KOPT-K1 (cell line): ENCODE data around the gene NDUFAF8.

ENCODE experiments used
- H3K27ac ChIP-seq: fragments of 200-600 bp; sonication (generic); 2 replicates; pipeline ENCODE4 v1.5.1; 2016; ENCODE audit warnings: antibody characterized with exemption, mild to moderate bottlenecking, low read depth, low read length; ENCODE audit not compliant: poor library complexity, severe bottlenecking
- H3K36me3 ChIP-seq: fragments of 200-600 bp; sonication (generic); 2 replicates; pipeline ENCODE4 v1.5.1; 2017; ENCODE audit warnings: antibody characterized with exemption, mild to moderate bottlenecking, low read length, moderate library complexity; ENCODE audit not compliant: insufficient read depth
- H3K9me3 ChIP-seq: fragments of 200-600 bp; sonication (generic); 2 replicates; pipeline ENCODE4 v1.5.1; 2017; ENCODE audit warnings: antibody characterized with exemption, low read length, mild to moderate bottlenecking; ENCODE audit not compliant: insufficient read depth, poor library complexity, severe bottlenecking

Gene NDUFAF8

DNA sequence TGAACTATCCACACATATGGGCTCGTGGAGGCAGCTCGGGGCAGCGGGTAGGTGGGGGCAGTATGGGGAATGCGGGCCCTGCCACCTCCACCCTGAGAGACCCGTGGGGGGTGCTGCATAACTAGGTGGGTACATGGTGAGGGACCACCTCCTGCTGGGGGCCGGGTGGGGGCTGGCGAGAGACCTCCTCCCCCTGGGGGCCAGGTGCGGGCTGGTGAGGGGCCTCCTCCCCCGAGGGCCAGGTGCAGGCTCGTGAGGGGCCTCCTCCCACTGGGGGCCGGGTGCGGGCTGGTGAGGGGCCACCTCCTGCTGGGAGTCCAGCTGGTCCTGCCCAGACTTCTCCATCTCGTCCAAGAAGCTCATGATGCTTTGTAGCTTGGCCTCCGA lies 41.7 kb upstream of the NDUFAF8 start:
- peaks cover 79% of the 10 kb centered on the region; the same call in 1 of the 2 replicates for H3K36me3 ChIP-seq
- H3K27ac ChIP-seq: no peak overlapping the region
- H3K9me3 ChIP-seq: no peaks in the 10 kb centered on the region

DNA sequence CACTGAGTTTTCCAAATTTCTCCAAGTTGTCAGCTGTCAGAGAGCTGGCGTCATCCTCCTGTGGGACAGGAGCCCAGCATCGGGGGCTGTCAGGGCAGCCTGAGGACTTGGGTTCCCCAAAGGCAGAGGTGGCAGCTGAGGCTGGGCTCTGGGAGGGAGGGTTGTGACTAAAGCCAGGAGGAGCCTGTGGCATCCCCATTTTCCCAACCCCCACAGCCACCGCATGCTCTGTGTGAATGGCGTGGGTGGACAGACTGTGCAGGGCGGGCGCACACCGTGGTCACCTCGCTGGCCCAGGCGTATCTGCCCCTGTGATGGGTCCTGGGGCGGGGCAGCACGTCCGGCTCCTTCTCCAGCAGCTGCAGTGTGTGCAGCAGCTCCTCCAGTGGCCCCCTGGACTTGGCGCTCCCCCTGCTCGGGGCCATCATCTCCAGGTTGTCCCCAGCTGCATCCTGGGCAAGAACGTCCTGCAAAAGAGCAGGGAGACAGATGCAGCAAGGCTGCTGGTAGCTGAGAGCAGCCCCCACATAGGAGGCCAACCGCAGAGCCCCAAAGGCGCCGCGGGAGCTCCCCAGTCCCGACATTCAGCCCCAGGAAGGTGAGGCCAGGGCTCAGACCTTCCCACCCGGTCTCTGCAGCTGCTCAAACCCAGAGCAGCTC lies 41.2 kb upstream of the NDUFAF8 start:
- no peak overlapping the region for H3K27ac ChIP-seq
- H3K9me3 ChIP-seq: no peaks in the 10 kb centered on the region
- H3K36me3 ChIP-seq: peaks cover 82% of the 10 kb centered on the region; the same call in 1 of the 2 replicates

GRCh38 chr17:81198826-81199481 lies 40.2 kb upstream of the NDUFAF8 start:
- Histone ChIP-seq H3K27ac (no peak overlapping the region), H3K9me3 (no peaks in the 10 kb centered on the region), H3K36me3 (peaks cover 84% of the 10 kb centered on the region; the same call in 1 of the 2 replicates)

DNA sequence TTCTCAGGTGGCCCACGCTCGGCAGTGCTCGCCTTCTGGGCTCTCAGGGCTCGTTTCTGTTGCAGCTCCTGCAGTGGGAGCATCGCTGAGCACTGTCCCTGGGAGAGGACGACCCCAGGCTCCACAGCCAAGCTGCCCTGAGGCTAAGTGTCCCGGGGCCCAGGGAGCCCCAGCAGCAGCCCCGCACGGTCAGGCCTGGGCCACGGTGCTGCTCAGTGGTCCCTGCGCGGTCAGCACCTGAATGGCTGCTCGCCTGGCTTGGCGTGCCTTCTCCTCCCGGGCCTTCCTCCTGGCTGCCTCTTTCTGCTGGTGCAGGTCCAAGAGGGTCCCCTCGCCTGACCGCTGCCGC lies 39.7 kb upstream of the NDUFAF8 start:
- H3K36me3 ChIP-seq: peaks cover 86% of the 10 kb centered on the region; the same call in 1 of the 2 replicates
- no peaks in the 10 kb centered on the region for H3K9me3 ChIP-seq
- no peak overlapping the region for H3K27ac ChIP-seq

DNA sequence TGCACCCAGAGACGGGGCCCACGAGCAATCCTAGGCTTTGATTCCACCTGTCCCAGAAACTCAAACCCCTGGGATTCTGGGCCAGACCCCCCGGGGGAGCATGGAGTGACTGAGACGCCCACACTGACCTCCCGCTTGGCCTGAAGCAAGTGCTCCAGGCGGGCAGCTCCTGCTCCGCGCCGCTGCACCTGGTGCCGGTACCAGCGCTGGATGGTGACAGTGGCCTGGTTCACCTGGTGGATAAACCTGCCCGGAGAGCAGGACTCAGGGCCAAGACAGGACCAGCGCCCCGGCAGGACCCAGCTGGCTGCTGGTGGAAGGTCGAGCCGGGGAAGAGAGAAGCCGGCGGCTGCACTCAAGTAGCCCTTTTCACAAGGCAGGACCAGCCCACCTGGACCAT lies 38.9 kb upstream of the NDUFAF8 start:
- Histone ChIP-seq H3K9me3 (no peaks in the 10 kb centered on the region), H3K27ac (no peak overlapping the region), H3K36me3 (peaks cover 85% of the 10 kb centered on the region; the same call in 1 of the 2 replicates)

DNA sequence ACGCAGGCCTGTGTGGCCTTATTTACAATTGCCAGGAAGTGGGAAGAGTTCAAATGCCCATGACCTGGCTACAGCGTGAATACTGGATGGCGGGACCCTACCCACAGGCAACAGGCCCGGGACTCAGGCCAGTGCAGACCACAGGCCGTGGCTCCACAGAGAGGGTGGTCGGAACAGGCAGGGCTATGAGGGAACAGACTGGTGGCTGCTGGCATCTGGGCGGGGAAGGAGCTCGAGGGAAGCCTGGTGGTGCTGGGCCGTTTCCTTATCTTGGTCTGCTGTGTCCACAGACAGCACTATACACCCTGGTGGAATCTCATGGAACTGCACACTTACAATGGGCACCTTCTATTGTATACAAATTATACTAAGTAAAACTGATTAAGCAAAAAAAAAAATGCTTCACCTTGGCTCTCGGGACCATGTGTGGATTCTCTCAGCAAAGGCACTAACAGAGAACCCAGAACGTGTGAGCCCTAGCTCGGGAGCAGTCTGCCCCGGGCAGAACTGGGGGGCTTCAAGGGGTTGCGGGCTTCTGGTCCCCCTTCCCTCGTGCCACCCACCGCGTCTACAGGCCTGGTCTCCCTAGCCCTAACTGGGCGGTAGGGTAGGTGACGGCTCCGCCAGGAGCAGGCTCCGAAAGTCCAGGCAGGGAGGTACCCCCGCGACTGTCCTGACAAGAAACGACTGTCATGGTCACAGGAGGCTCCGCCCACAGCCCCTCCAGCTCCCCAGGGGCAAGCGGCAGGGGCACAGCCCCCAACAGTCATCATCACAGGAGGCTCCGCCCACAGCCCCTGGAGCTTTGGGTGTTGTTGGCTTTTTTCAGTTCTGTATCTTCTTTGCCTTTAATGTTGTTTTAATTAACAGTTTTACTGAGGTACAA lies 38.2 kb upstream of the NDUFAF8 start:
- Histone ChIP-seq H3K9me3 (no peaks in the 10 kb centered on the region), H3K27ac (no peak overlapping the region), H3K36me3 (peaks cover 82% of the 10 kb centered on the region; the same call in 1 of the 2 replicates)

DNA sequence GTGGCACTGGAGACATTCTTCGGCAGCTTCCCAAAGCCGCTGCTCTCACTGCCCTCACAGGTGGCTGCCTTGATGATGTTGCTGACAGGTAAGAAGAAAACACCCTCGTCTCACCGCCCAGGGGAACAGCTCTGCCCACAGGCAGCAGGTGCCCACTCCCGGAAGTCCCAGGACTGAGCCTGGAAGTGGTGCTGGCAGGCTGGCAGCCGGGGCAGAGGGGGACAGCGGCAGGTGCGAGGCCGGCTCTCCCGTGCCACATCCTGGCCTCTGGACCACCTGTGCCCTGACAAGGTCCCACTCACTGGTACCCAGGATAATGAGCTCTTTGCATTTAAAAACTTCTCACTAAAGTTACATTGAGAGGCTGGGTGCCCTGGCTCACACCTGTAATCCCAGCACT lies 36.8 kb upstream of the NDUFAF8 start:
- H3K27ac ChIP-seq: no peak overlapping the region
- no peaks in the 10 kb centered on the region for H3K9me3 ChIP-seq
- H3K36me3 ChIP-seq: peaks cover 82% of the 10 kb centered on the region

GRCh38 chr17:81203136-81203535 lies 36.0 kb upstream of the NDUFAF8 start:
- H3K9me3 ChIP-seq: no peaks in the 10 kb centered on the region
- peaks cover 78% of the 10 kb centered on the region for H3K36me3 ChIP-seq
- no peak overlapping the region for H3K27ac ChIP-seq

GRCh38 chr17:81204578-81204977 lies 34.5 kb upstream of the NDUFAF8 start:
- Histone ChIP-seq H3K27ac (no peak overlapping the region), H3K36me3 (peaks cover 68% of the 10 kb centered on the region), H3K9me3 (no peaks in the 10 kb centered on the region)

- Histone ChIP-seq H3K36me3 (peaks cover 53% of the 10 kb centered on the region), H3K9me3 (no peaks in the 10 kb centered on the region), H3K27ac (no peak overlapping the region)
These were observed 33.0 kb upstream of the NDUFAF8 start for GRCh38 chr17:81206166-81206565.

GRCh38 chr17:81206657-81207056 lies 32.5 kb upstream of the NDUFAF8 start:
- Histone ChIP-seq H3K27ac (no peak overlapping the region), H3K9me3 (no peaks in the 10 kb centered on the region), H3K36me3 (peaks cover 52% of the 10 kb centered on the region)

DNA sequence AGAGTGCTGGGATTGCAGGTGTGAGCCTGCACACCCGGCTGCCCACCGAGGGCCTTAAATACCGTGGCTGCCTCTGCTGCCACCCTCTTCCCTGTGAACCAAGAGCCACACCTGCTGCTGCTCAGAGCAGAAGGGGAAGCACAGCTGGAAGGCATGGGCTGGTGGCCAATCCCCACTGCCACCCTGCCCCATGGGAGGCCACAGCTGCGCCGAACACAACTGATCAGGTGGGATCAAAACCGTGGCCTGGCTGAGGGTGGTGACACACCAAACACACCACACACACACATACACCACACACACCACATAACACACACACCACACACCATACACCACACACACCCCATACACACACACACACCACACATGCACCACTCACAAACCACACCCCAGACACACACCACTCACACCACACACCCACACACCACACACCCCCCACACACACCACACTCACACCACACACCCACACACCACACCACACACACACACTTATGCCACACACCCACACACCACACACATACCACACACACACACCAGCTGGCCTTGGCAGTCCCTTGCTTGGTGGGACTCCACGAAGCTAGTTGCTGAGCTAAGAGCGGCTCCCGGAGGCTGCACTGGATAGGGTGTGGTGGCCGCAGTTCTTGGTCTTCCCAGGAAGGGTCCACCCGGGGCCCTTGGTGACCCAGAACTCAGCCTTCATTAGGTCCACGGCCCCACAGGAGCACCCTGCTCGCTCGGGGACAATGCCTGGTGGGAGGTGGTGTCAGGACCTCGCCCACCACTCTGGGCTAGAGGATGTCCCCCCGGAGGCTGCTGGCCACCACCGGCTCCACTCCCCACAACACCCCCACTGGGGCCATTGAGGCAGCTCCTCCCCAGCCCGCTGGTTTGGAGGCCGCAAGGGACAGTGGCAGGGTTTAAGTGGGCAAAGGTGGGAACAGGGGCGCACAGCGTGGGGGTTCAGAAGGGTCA lies 31.2 kb upstream of the NDUFAF8 start:
- H3K36me3 ChIP-seq: peaks cover 47% of the 10 kb centered on the region
- H3K9me3 ChIP-seq: no peaks in the 10 kb centered on the region
- H3K27ac ChIP-seq: no peak overlapping the region

GRCh38 chr17:81208651-81209050 lies 30.5 kb upstream of the NDUFAF8 start:
- Histone ChIP-seq H3K27ac (no peak overlapping the region), H3K9me3 (no peaks in the 10 kb centered on the region), H3K36me3 (peaks cover 39% of the 10 kb centered on the region)

DNA sequence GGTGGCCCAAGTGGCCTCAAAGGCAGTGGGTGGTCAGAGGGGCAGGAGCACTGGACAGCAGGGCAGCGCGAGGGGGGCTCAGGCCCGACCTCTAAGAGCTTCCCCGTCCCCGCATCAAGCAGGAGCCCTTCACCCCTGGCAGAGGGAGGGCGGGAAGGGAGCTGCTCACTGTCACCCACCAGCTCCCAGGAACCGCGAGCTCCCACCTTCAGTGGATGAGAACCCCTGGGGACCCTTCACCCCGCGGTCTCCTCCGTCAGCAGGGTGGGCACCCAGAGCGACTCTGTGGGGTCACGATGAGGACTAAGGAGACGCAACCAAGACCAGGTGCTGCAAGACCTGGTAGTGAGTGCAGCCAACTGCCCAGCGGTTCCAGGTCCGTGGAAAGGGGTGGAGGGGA lies 30.0 kb upstream of the NDUFAF8 start:
- peaks cover 34% of the 10 kb centered on the region for H3K36me3 ChIP-seq
- H3K27ac ChIP-seq: no peak overlapping the region
- H3K9me3 ChIP-seq: no peaks in the 10 kb centered on the region
